Stimulated activated CD4-positive, alpha-beta T cell treated with anti-CD3 and anti-CD28 coated beads, TNF-alpha, amount 100 ng/mL, for 1 hour (primary cell): ENCODE results near the gene RNF213.
"Not testable (repeated sequence)": the region's sequence is repeated elsewhere in the genome, so short reads cannot be mapped to it uniquely, and the experiment has no call there.

ENCODE experiments used
- DNase-seq, 3 donors: peaks; one replicate each; pipeline ENCODE4 v3.0.0-alpha.2; 2020; ENCODE audit warnings: low read depth in 3 of 3, low spot score in 1 of 3

The RNF213 gene

DNA sequence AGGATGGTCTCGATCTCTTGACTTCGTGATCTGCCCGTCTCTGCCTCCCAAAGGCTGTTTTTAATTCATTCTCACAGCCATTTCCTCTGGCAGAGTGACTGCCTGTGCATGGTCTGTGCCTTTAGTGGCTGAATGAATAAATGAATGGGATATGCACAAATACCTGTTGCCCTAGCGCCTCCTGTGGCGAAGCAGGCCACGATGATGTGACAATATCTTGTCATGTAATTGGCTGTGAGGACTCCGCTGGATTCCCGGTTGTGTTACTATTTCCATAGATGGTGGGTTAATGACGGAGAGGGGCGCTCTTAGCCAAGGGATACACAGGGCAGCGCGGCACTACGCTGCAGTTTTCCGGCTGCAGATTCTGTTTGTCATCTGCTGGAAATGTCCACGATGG lies 127.5 kb downstream of the RNF213 start:
- DNase-seq: no peak

DNA sequence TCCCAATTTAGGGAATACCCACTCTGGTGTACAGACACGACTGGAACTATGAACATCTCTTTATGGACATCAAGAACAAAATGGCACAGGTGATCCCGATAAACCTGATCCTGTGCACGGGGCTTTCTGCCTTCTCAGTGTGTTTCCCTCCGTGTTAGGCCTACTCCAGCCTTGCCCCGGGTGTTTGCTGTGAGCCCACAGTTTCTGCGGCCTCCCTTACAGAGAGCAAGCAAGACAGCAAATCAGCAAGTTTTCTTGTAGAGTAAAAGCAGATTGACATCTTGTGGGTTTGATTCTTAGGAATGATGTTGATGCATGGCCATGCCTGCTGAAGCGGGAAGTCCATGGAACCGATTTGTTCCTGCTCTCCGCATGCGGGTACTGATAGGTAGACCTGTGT lies 127.9 kb downstream of the RNF213 start:
- DNase-seq: no peak

- no peak for DNase-seq
Observed at GRCh38 chr17:80389011-80389995, 128.7 kb downstream of the RNF213 start.

- DNase-seq: no peak
Observed at GRCh38 chr17:80393241-80393890, 132.7 kb downstream of the RNF213 start.

- DNase-seq: no peak
Observed at GRCh38 chr17:80393961-80394360, 133.3 kb downstream of the RNF213 start.

GRCh38 chr17:80394629-80395216 lies 134.1 kb downstream of the RNF213 start:
- no peak for DNase-seq

- DNase-seq: no peak
Observed at GRCh38 chr17:80395402-80396151, 134.9 kb downstream of the RNF213 start.

DNA sequence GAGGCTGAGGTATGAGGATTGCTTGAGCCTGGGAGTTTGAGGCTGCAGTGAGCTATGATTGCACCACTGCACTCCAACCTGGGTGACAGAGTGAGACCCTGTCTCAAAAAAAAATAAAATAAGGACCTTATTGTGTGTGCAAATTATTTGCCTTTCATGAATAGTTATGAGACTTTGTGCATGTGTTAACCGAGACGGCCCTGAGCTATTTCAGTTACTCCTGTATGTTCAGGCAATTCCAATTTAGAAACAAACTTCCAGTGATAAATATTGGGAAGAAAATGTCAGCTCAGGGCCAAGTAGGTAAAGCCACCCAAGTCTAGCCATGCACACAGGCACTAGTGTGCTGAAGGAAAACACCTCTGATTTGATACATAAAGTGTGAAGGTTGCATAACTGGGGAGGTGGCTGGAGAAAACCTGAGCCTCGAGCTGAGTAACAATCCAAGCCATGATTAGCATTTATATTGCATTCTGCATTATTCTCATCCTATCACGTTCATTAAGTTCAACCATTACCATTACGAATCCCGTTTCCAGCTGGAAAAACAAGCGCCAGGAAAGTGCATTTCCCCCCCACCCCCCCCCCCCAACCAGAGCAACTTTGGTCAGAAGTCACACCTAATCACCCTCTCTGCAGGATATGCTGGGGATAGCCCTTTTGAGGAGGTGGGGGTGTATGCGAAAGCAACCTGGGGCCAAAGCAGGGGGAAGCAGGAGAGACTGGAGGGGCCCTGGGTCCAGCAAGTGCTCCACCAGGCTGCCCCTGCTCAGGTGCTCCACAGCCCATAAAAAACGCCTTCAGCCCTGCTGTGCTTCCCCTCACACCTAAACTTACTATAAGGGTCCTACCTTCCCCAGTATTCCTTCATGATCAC lies 135.7 kb downstream of the RNF213 start:
- no peak for DNase-seq

- DNase-seq: no peak
Observed at GRCh38 chr17:80397034-80397387, 136.4 kb downstream of the RNF213 start.

GRCh38 chr17:80397686-80398085 lies 137.0 kb downstream of the RNF213 start:
- no peak for DNase-seq

DNA sequence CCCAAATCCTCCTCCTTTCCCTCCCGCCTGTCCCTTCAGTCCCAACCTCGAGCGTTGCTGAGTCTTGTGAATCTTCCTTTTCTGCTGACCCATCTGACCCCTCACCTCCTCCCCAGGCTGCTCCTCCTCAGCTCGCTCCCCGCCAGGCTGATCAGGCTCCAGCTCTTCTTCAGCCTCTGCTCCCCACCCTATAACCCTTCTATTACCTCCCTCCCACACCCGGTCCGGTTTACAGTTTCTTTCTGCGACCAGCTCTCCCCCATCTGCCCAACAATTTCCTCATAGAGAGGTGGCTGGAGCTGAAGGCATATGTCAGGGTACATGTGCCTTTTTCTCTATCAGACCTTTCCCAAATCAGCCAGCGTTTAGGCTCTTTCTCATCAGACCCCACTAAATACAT lies 140.4 kb downstream of the RNF213 start:
- DNase-seq: not testable (repeated sequence)

- not testable (repeated sequence) for DNase-seq
Observed at GRCh38 chr17:80402102-80402501, 141.4 kb downstream of the RNF213 start.

GRCh38 chr17:80402959-80403358 lies 142.3 kb downstream of the RNF213 start:
- DNase-seq: no peak

DNA sequence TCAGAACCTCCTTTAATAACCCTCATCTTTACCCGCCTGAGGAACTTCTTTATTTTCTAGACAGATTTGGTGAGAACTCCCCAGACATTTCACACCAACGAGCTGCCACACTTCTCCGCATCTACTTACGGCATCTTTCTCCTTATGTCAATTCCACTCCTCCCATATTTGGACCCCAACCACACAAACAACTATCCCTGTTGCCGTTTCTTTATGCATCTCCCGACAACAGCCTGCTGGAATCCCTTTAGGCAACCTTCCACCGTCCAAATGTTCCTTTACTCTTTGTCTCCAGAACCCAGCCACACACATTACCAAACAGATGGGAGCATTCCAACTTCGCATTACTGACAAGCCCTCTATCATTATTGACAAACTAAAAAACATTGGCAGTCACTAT lies 145.5 kb downstream of the RNF213 start:
- no peak for DNase-seq

DNA sequence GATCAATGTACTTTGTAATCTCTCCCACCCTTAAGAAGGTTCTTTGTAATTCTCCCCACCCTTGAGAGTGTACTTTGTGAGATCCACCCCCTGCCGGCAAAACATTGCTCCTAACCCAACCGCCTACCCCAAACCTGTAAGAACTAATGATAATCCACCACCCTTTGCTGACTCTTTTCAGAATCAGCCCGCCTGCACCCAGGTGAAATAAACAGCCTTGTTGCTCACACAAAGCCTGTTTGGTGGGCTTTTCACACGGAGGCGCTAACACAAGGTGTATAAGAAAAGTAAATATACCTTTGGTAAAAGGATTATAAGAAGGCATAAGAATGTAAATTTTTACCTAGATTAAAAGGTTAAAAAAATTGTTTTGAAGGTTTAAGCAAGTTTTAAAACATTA lies 147.3 kb downstream of the RNF213 start:
- DNase-seq: not testable (repeated sequence)

GRCh38 chr17:80408872-80409271 lies 148.2 kb downstream of the RNF213 start:
- no peak for DNase-seq

DNA sequence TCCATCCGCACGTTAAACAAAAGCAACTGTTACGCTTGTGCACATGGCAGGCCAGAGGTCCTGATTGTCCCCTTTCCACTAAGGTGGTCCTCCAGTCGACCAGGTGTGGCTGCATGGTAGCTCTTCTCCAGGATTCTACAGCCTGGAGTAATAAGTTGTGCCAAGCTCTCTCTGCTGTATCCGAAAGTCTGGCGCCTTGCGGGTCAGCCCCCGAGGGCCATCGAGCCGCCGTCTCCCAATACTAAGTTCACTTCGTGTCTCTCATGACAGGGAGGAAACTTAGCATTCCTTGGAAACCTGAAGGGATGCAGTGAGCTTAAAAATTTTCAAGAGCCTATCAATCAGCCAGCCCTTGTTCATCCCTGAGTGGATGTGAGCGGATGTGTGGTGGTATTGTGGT lies 149.0 kb downstream of the RNF213 start:
- no peak for DNase-seq

DNA sequence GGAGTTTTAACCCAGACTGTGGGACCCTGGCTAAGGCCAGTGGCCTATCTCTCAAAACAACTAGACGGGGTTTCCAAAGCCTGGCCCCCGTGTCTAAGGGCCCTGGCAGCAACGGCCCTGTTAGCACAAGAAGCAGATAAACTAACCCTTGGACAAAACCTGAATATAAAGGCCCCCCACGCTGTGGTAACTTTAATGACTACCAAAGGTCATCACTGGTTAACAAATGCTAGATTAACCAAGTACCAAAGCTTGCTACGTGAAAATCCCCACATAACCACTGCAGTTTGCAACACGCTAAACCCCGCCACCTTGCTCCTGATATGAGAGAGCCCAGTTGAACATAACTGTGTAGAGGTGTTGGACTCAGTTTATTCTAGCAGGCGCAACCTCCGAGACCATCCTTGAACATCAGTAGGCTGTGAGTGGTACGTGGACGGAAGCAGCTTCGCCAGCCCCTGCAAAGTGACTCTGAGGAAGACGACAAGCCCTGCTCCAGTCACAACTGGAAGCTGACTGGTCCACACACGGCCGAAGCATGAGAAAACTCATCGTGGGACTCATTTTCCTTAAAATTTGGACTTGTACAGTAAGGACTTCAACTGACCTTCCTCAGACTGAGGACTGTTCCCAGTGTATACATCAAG lies 149.9 kb downstream of the RNF213 start:
- not testable (repeated sequence) for DNase-seq

DNA sequence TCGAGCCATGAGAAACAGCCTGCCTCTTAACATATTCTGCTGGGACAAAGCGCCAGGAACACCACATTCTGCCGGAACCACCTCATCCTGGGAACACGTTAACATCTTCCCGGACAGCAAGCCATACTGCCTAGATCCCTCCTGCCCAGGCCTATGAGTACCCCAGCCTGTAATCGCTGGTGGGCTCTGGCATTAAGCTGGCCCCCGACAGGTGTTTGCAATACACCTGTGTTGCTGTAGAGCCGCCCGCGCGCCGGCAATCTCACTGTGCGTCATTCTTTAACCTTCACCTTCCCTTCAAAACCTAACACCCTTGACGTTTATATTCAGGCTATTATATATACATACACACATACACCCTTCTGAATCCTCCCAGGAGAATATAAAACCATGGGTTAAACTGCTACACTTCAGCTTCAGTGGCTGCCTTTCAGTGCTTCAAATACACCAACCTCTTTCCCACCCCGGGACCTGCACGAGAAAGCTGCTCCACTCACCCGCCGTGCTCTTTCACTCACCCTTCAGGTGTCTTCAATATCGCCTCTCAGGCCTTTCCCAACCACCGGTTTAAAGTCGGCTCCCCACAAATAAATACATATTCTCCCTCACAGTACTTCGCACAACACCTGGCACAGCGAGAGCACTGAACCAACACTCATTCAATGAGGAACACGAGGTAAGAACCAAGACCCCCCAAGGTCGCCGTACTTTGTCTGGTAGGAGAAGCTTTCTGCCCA lies 153.3 kb downstream of the RNF213 start:
- no peak for DNase-seq
